Spleen (tissue), 11 donors: ENCODE results near the gene SRSF4. TPM values are rescaled to one million over a fixed set of nuclear protein-coding genes. Genes with fewer than 3 reads are reported as not detected.

Source experiments
- DNase-seq: peaks from one replicate; pipeline ENCODE4 v3.0.0-alpha.2; 2020
- H3K27ac ChIP-seq, 8 donors: fragments of 200-600 bp; sonication (generic) in 7 of 8; 1 replicate in 4 of 8; 2 replicates in 4 of 8; pipeline versions ENCODE4 v1.5.0 to v1.8.0; 2016 to 2021; ENCODE audit warnings: inconsistent platforms in 4 of 8, mild to moderate bottlenecking in 4 of 8, moderate library complexity in 1 of 8
- H3K27me3 ChIP-seq, 7 donors: fragments of 200-600 bp; sonication (generic) in 6 of 7; replicated peaks in 1 of 7; 1 replicate in 4 of 7; 2 replicates in 3 of 7; pipeline versions ENCODE4 v1.5.0 to v1.8.0; 2016 to 2021; ENCODE audit warnings: inconsistent platforms in 3 of 7, mild to moderate bottlenecking in 1 of 7
- H3K36me3 ChIP-seq, 6 donors: fragments of 200-600 bp; sonication (generic) in 5 of 6; 1 replicate in 4 of 6; 2 replicates in 2 of 6; pipeline versions ENCODE4 v1.5.0 to v1.8.0; 2016 to 2021; ENCODE audit warnings: inconsistent platforms in 2 of 6
- H3K4me1 ChIP-seq, 6 donors: fragments of 200-600 bp; sonication (generic) in 5 of 6; 1 replicate in 3 of 6; 2 replicates in 3 of 6; pipeline versions ENCODE4 v1.5.0 to v1.8.0; 2016 to 2021; ENCODE audit warnings: inconsistent platforms in 3 of 6
- H3K4me3 ChIP-seq, 8 donors: fragments of 200-600 bp; sonication (generic) in 7 of 8; 1 replicate in 4 of 8; 2 replicates in 4 of 8; pipeline versions ENCODE4 v1.5.0 to v1.8.0; 2016 to 2021; ENCODE audit warnings: inconsistent platforms in 4 of 8, mild to moderate bottlenecking in 4 of 8, moderate library complexity in 2 of 8
- H3K9me3 ChIP-seq, 8 donors: fragments of 200-600 bp; sonication (generic) in 7 of 8; 1 replicate in 4 of 8; 2 replicates in 4 of 8; pipeline versions ENCODE4 v1.5.0 to v1.8.0; 2016 to 2021; ENCODE audit warnings: inconsistent platforms in 4 of 8
- CTCF ChIP-seq, 11 experiments: fragments of 200-600 bp in 7 of 11; fragments of 450-650 bp in 4 of 11; sonication (generic) in 4 of 11; IDR thresholded peaks in 8 of 11; conservative IDR thresholded peaks in 3 of 11; 1 replicate in 7 of 11; 2 replicates in 4 of 11; pipeline versions ENCODE4 v1.4.0 to v1.8.0; 2016 to 2021; ENCODE audit warnings: antibody characterized with exemption in 11 of 11, inconsistent platforms in 4 of 11, mild to moderate bottlenecking in 1 of 11
- POLR2A ChIP-seq, 3 donors: fragments of 450-650 bp; IDR thresholded peaks; one replicate each; pipeline ENCODE4 v1.5.1; 2017; ENCODE audit warnings: antibody characterized with exemption in 3 of 3, mild to moderate bottlenecking in 1 of 3
- POLR2AphosphoS5 ChIP-seq, 3 donors: sonication (generic); formaldehyde crosslinking; IDR thresholded peaks; one replicate each; pipeline ENCODE4 v1.5.1; 2017; ENCODE audit warnings: antibody characterized with exemption in 3 of 3
- WGBS, 5 donors: extraction: QIAGEN DNeasy Blood & Tissue Kit in 3 of 5; methylation state at CpG; one replicate each; pipeline versions ENCODE4 v1.1.5 to v1.1.7; 2013 to 2018; 5-methylcytosine and 5-hydroxymethylcytosine counted together
- intact Hi-C: fragments of 100-400 bp; cut with DNase I; formaldehyde crosslinking; loops from one replicate; pipeline ENCODE4 v1.15.0; 2023; ENCODE audit warnings: low total_unique reads
- polyA plus RNA-seq, 3 donors: library from polyadenylated mRNA; stranded (reverse); fragments of 200-250 nt; gene quantifications; one replicate each; pipeline ENCODE4 v1.2.1, GENCODE V29; 2013
- total RNA-seq, 7 donors: library from RNA; depleted of rRNA in 3 of 7; stranded (reverse); fragments of >200 nt in 3 of 7; fragmentation: NEBNext Ultra II Directional in 4 of 7; extraction: Animal tissue kit (Norgen Biotek cat#: 25700) in 4 of 7; gene quantifications; one replicate each; pipeline versions ENCODE4 v1.1.0 to v1.2.1, GENCODE V29; 2016 to 2021
- donor health status: healthy with polysubstance abuse.
- donor health status: DM: no; HTN: no; CAD: no; lungs with moderate emphysema.
- donor health status: DM: no; HTN: no; CAD: no.
- donor health status: Bipolar disorder and iron deficiency.
- donor health status: healthy.
- donor health status: DM: no; HTN: no; CAD: no.
- donor health status: DM: yes; HTN: yes; CAD: no.

Gene SRSF4
- total and polyA plus RNA-seq, 10 donors, result 36.9 to 94.7 (median 80.8) TPM

GRCh38 chr1:29196863-29197589 is 15.3 kb upstream of the SRSF4 start:
- peaks cover 0 to 11% (median 3%) of the 10 kb centered on the region in 6 donors for H3K4me1 ChIP-seq
- TF ChIP-seq POLR2A (IDR thresholded peaks at IDR 0.05) (no peak), CTCF (IDR thresholded peaks at IDR 0.05 in 8 of 11, conservative IDR thresholded peaks at IDR 0.05 in 3 of 11) (no peak), POLR2AphosphoS5 (IDR thresholded peaks at IDR 0.05) (no peak)
- DNase-seq, result no peak
- H3K4me3 ChIP-seq, result no peak overlapping the region
- intact Hi-C loops, result no loop called here
- no peak overlapping the region for H3K27ac ChIP-seq
- H3K9me3 ChIP-seq, result no peaks in the 10 kb centered on the region
- H3K36me3 ChIP-seq, result peaks cover 3 to 96% (median 27%) of the 10 kb centered on the region in 6 donors
- no peaks in the 10 kb centered on the region for H3K27me3 ChIP-seq
- 86 to 96% (median 90%) methylated on average over 7 of the region's 7 CpGs for WGBS, 5 donors

- TF ChIP-seq CTCF (IDR thresholded peaks at IDR 0.05 in 8 of 11, conservative IDR thresholded peaks at IDR 0.05 in 3 of 11) (no peak), POLR2A (IDR thresholded peaks at IDR 0.05) (no peak), POLR2AphosphoS5 (IDR thresholded peaks at IDR 0.05) (no peak)
- intact Hi-C loops, result no loop called here
- 36 to 59% (median 53%) methylated on average over 6 to 8 of the region's 8 CpGs for WGBS, 5 donors
- Histone ChIP-seq H3K27ac (no peak overlapping the region), H3K4me3 (no peak overlapping the region), H3K36me3 (peaks cover 3 to 84% (median 25%) of the 10 kb centered on the region in 6 donors), H3K4me1 (peaks cover 0 to under 1% (median 0%) of the 10 kb centered on the region in 6 donors), H3K27me3 (no peaks in the 10 kb centered on the region), H3K9me3 (no peaks in the 10 kb centered on the region)
- DNase-seq, result no peak
These were observed 14.2 kb upstream of the SRSF4 start for GRCh38 chr1:29195881-29196291.

GRCh38 chr1:29193879-29194455 is 12.3 kb upstream of the SRSF4 start:
- peaks cover under 1 to 65% (median 11%) of the 10 kb centered on the region in 6 donors for H3K36me3 ChIP-seq
- H3K27me3 ChIP-seq, result no peaks in the 10 kb centered on the region
- WGBS, 5 donors, result 95 to 99% (median 97%) methylated on average over 8 of the region's 8 CpGs
- no peak overlapping the region for H3K4me3 ChIP-seq
- no peaks in the 10 kb centered on the region for H3K9me3 ChIP-seq
- TF ChIP-seq POLR2AphosphoS5 (IDR thresholded peaks at IDR 0.05), result no peak
- TF ChIP-seq CTCF (IDR thresholded peaks at IDR 0.05 in 8 of 11, conservative IDR thresholded peaks at IDR 0.05 in 3 of 11), result no peak
- TF ChIP-seq POLR2A (IDR thresholded peaks at IDR 0.05), result no peak
- DNase-seq, result no peak
- H3K27ac ChIP-seq, result no peak overlapping the region
- intact Hi-C loops, result no loop called here
- H3K4me1 ChIP-seq, result no peaks in the 10 kb centered on the region

GRCh38 chr1:29190718-29191117 is 9.0 kb upstream of the SRSF4 start:
- 84 to 94% (median 92%) methylated on average over 6 of the region's 6 CpGs for WGBS, 5 donors
- H3K27me3 ChIP-seq, result no peaks in the 10 kb centered on the region
- TF ChIP-seq POLR2AphosphoS5 (IDR thresholded peaks at IDR 0.05) (no peak), CTCF (IDR thresholded peaks at IDR 0.05 in 8 of 11, conservative IDR thresholded peaks at IDR 0.05 in 3 of 11) (no peak), POLR2A (IDR thresholded peaks at IDR 0.05) (no peak)
- H3K36me3 ChIP-seq, result peaks cover 0 to 35% (median 9%) of the 10 kb centered on the region in 6 donors
- no peak overlapping the region for H3K4me3 ChIP-seq
- H3K4me1 ChIP-seq, result no peaks in the 10 kb centered on the region
- no peak overlapping the region for H3K27ac ChIP-seq
- no peaks in the 10 kb centered on the region for H3K9me3 ChIP-seq
- no peak for DNase-seq
- intact Hi-C loops, result no loop called here
